Fibroblast of lung (primary cell): ENCODE measurements around the gene GOLT1B.

Experiments
- CTCF ChIP-seq, 2 donors: IDR thresholded peaks in 1 of 2; conservative IDR thresholded peaks in 1 of 2; 1 replicate in 1 of 2; 2 replicates in 1 of 2; pipeline ENCODE4 v1.5.1; 2011 to 2012; ENCODE audit warnings: low read length in 2 of 2, control low read depth in 1 of 2, inconsistent platforms in 1 of 2, low read depth in 1 of 2, mild to moderate bottlenecking in 1 of 2
- EZH2 ChIP-seq: IDR thresholded peaks from 2 replicates; pipeline ENCODE4 v1.5.1; 2012; ENCODE audit warnings: low read length, control low read depth, mild to moderate bottlenecking; ENCODE audit errors: missing control alignments

- TF ChIP-seq CTCF (conservative IDR thresholded peaks at IDR 0.05 in 1 of 2, IDR thresholded peaks at IDR 0.05 in 1 of 2; ENCODE audit: low read depth in 1 of 2, low read length in 2 of 2) (no peak), EZH2 (no peak)
Measured at GRCh38 chr12:21456291-21456780, 45.3 kb upstream of the GOLT1B start.
